Ishikawa (cell line): ENCODE measurements around the gene RIMBP2.

Experiments used
- CEBPB ChIP-seq: IDR thresholded peaks from 2 replicates; pipeline ENCODE4 v1.6.1; 2012
- CREB1 ChIP-seq: IDR thresholded peaks from 2 replicates; pipeline ENCODE4 v1.6.1; 2012; ENCODE audit warnings: low read depth
- EGR1 ChIP-seq: IDR thresholded peaks from 2 replicates; pipeline ENCODE4 v1.6.1; 2012
- EP300 ChIP-seq: IDR thresholded peaks from 2 replicates; pipeline ENCODE4 v1.6.1; 2012; ENCODE audit warnings: borderline replicate concordance
- FOXM1 ChIP-seq: IDR thresholded peaks from 2 replicates; pipeline ENCODE4 v1.6.1; 2012; ENCODE audit warnings: low read depth, borderline replicate concordance
- NFIC ChIP-seq: IDR thresholded peaks from 2 replicates; pipeline ENCODE4 v1.6.1; 2012
- RAD21 ChIP-seq: IDR thresholded peaks from 2 replicates; pipeline ENCODE4 v1.6.1; 2012; ENCODE audit warnings: low read depth
- TAF1 ChIP-seq: IDR thresholded peaks from 2 replicates; pipeline ENCODE4 v1.6.1; 2012; ENCODE audit warnings: low read depth, mild to moderate bottlenecking
- TCF12 ChIP-seq: IDR thresholded peaks from 2 replicates; pipeline ENCODE4 v1.6.1; 2012; ENCODE audit warnings: low read depth
- TEAD4 ChIP-seq: IDR thresholded peaks from 2 replicates; pipeline ENCODE4 v1.6.1; 2012
- YY1 ChIP-seq: IDR thresholded peaks from 2 replicates; pipeline ENCODE4 v1.6.1; 2012; ENCODE audit warnings: low read depth
- ZBTB7A ChIP-seq: IDR thresholded peaks from 2 replicates; pipeline ENCODE4 v1.6.1; 2012; ENCODE audit warnings: low read depth
- TF ChIP-seq, protein P1 (sequence below): IDR thresholded peaks from 2 replicates; pipeline ENCODE4 v1.6.1; 2012; ENCODE audit warnings: low read depth, mild to moderate bottlenecking
- TF ChIP-seq, protein P2 (sequence below): IDR thresholded peaks from 2 replicates; pipeline ENCODE4 v1.6.1; 2012
- TF ChIP-seq, protein P3 (sequence below): IDR thresholded peaks from 2 replicates; pipeline ENCODE4 v1.6.1; 2012

The RIMBP2 gene

DNA sequence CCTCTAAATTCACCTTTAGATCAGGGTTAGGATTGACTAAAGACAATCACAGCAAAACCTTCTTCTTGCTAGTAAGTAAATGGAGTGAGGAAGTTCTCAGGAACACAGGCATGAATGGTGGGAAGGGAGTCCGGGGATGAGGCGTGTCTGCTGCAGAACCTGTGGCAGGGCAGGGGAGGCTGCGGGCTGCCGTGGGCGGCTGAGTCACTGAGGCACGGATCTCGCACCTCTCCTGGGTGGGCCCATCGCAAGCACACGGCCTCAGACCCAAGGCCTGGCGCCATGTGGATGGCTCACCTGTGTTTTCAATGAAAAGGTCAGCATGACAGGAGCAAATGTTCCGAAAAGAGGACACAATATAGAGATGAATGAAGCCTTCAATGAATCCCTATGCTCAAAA lies 293.0 kb downstream of the RIMBP2 start:
- TF ChIP-seq, protein P1, sequence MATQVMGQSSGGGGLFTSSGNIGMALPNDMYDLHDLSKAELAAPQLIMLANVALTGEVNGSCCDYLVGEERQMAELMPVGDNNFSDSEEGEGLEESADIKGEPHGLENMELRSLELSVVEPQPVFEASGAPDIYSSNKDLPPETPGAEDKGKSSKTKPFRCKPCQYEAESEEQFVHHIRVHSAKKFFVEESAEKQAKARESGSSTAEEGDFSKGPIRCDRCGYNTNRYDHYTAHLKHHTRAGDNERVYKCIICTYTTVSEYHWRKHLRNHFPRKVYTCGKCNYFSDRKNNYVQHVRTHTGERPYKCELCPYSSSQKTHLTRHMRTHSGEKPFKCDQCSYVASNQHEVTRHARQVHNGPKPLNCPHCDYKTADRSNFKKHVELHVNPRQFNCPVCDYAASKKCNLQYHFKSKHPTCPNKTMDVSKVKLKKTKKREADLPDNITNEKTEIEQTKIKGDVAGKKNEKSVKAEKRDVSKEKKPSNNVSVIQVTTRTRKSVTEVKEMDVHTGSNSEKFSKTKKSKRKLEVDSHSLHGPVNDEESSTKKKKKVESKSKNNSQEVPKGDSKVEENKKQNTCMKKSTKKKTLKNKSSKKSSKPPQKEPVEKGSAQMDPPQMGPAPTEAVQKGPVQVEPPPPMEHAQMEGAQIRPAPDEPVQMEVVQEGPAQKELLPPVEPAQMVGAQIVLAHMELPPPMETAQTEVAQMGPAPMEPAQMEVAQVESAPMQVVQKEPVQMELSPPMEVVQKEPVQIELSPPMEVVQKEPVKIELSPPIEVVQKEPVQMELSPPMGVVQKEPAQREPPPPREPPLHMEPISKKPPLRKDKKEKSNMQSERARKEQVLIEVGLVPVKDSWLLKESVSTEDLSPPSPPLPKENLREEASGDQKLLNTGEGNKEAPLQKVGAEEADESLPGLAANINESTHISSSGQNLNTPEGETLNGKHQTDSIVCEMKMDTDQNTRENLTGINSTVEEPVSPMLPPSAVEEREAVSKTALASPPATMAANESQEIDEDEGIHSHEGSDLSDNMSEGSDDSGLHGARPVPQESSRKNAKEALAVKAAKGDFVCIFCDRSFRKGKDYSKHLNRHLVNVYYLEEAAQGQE: no peak
- TF ChIP-seq NFIC (no peak), CEBPB (no peak), TAF1 (no peak), TCF12 (no peak)
- TF ChIP-seq, protein P2, sequence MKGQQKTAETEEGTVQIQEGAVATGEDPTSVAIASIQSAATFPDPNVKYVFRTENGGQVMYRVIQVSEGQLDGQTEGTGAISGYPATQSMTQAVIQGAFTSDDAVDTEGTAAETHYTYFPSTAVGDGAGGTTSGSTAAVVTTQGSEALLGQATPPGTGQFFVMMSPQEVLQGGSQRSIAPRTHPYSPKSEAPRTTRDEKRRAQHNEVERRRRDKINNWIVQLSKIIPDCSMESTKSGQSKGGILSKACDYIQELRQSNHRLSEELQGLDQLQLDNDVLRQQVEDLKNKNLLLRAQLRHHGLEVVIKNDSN: no peak
- TF ChIP-seq, protein P3, sequence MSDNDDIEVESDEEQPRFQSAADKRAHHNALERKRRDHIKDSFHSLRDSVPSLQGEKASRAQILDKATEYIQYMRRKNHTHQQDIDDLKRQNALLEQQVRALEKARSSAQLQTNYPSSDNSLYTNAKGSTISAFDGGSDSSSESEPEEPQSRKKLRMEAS: no peak

DNA sequence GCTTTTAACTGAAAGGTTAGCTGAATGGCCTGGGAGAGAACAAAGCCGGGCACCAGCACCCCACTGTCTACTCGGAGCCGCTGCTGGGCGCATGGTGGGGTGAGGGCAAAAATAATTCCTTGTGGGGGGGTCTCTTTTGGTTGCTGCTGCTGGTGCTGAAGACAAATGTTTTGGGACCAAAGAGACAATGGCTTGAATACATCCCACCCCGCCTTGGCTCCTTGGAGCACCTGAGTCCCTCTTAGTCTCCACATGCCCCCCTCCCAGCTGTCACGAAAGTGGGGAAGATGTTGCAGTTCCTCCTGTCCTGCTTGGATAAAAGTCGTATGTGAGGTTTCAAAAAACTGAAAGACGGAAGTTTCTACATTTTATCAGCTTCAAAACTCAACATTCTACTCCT lies 293.4 kb downstream of the RIMBP2 start:
- no peak for TF ChIP-seq NFIC
- no peak for TF ChIP-seq EP300
- TF ChIP-seq CREB1: no peak
- no peak for TF ChIP-seq CEBPB
- TF ChIP-seq, protein P3: no peak
- no peak for TF ChIP-seq TEAD4

DNA sequence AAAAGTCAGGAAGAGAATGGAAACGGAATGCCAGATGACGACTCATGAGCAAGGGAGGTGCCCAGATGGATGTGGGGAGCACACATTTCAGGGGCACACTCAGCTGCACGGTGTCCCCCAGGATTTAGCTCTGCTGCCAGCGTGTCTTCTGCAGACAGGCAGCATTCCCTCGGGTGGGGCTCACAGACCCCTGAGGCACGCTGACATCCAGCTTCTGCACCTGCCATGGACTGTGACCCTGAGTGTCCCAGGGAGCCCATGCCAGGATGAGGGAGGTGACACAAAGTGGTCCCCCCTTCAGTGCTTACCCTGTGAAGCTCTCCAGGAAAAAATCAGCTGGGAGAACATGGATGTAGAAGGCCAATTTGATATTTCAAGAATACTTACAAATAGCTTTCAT lies 294.2 kb downstream of the RIMBP2 start:
- no peak for TF ChIP-seq TAF1
- TF ChIP-seq, protein P1: no peak
- no peak for TF ChIP-seq YY1
- no peak for TF ChIP-seq TCF12
- no peak for TF ChIP-seq EP300
- no peak for TF ChIP-seq RAD21
- TF ChIP-seq EGR1: no peak

DNA sequence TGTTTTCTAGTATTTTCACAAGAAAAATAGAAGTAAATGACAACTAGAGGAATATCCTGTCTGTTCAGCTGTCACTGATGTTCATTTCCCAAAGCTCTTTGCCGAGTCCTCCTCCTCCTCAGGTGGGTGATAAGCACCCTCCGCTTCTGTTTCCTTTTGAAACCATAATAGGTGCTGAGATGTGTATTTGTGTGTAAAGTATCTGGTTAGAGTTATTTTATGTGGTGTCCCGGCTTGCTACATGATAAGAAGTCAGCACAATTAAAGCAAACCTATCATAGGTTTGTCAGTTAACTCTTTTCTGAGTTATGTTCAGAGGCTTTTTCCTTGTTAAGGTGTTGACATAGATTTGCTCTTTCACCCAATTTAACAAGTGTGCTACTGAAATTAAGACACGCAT lies 296.0 kb downstream of the RIMBP2 start:
- no peak for TF ChIP-seq TAF1
- TF ChIP-seq TCF12: no peak
- TF ChIP-seq, protein P3: no peak
- no peak for TF ChIP-seq NFIC
- no peak for TF ChIP-seq CEBPB
- no peak for TF ChIP-seq EGR1
- TF ChIP-seq YY1: no peak
- no peak for TF ChIP-seq CREB1
- TF ChIP-seq TEAD4: no peak
- no peak for TF ChIP-seq RAD21
- no peak for TF ChIP-seq EP300
- TF ChIP-seq, protein P1: no peak
- no peak for TF ChIP-seq FOXM1
- TF ChIP-seq, protein P2: no peak
- TF ChIP-seq ZBTB7A: no peak

DNA sequence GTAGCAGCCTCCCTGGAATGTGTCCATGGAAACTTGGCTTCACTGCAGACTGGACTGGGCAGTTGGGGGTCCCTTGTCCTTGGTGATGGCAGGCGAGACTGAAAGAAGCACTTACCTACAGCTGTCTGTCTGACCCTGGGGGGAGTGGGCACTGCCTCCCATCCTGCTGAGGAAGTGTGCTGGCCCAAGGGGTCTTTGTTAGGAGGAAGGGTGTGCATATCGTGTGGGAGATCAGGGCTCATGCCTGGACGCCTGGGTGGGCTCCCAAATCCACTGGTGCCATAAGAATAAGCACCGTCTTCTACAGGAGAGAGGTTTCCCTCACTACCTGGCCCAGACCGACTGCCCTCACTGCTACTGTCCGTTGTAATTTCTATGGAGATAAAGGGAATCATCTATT lies 297.0 kb downstream of the RIMBP2 start:
- no peak for TF ChIP-seq CREB1
- TF ChIP-seq, protein P3: no peak
- no peak for TF ChIP-seq CEBPB
- no peak for TF ChIP-seq RAD21
- TF ChIP-seq EGR1: no peak
- TF ChIP-seq YY1: no peak
- TF ChIP-seq, protein P1: no peak
